ENCODE results near the gene OR2L2.

Gene OR2L2

DNA sequence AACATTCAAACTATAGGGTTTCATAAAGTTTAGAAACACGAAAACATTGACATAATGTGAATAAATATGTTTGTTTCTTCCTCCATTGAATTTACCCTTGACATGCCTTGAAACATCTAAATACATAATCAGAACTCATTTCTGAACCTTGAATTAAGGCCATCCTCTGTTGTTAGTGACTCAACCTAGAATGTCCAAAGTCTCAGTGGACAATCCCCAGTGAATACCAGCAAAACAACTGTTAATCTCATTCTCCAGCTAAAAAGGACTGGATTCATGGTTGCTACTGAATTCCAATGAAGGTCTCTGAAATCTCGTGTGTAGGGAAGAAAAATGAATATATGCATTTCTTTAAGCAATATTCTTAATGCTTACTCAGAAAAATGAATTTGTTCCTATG lies at the start of gene OR2L2:
Gene OR2L2 (plus strand): TSS at position 301 of the 400 bp plus-strand sequence. CDS start 8,198 bp downstream, outside the sequence.
- in situ Hi-C loops (cut with HindIII; ENCODE audit: low pct_unique_long_range_greater_than_20kb, low sequenced_read_pairs) = no loop called here
- no peak for TF ChIP-seq JUND (IDR thresholded peaks at IDR 0.05; ENCODE audit: low read depth)
- DNase-seq (ENCODE audit: low read depth in 1 of 2, low spot score in 1 of 2) = no peak

DNA sequence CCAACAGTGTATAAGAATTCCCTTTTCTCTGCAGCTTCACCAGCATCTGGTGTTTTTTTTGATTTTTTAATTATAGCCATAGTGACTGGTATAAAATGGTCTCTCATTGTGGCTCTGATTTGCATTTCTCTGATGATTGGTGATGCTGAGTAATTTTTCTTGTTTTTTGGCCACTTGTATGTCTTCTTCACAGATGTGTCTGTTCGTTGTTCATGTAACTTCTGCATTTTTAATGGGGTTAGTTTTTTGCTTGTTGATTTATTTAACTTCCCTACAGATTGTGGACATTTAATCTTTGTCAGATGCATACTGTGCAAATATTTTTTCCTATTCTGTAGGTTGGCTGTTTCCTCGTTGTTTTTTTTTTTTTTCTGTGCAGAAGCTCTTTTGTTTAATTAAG lies 36.9 kb upstream of the OR2L2 start:
- no peak for DNase-seq (ENCODE audit: low read depth in 1 of 2, low spot score in 1 of 2)
- TF ChIP-seq JUND (IDR thresholded peaks at IDR 0.05; ENCODE audit: low read depth) = no peak
- in situ Hi-C loops (cut with HindIII; ENCODE audit: low pct_unique_long_range_greater_than_20kb, low sequenced_read_pairs) = no loop called here

DNA sequence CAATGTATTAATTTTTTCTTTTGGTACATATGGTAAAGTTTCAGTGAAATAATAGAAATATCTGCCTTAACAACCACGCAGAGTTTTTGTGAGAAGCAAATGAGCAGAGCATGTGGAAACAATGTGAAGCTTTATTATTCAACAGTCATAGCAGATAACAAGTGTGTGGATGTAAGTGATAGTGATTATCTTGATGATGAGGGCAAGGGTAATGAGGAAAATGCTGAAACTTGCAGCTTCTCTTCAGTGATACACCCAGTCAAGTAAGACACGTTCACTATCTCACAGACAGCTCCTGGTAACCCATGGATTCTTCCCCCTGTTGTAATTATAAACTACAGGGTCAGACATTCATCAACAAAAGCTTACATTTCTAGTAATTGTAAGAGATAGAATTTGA lies 31.1 kb upstream of the OR2L2 start:
- no peak for DNase-seq (ENCODE audit: low read depth in 1 of 2, low spot score in 1 of 2)
- no peak for TF ChIP-seq JUND (IDR thresholded peaks at IDR 0.05; ENCODE audit: low read depth)
- in situ Hi-C loops (cut with HindIII; ENCODE audit: low pct_unique_long_range_greater_than_20kb, low sequenced_read_pairs) = no loop called here

- DNase-seq (ENCODE audit: low read depth in 1 of 2, low spot score in 1 of 2) = no peak
- TF ChIP-seq JUND (IDR thresholded peaks at IDR 0.05; ENCODE audit: low read depth) = no peak
- in situ Hi-C loops (cut with HindIII; ENCODE audit: low pct_unique_long_range_greater_than_20kb, low sequenced_read_pairs) = no loop called here
Observed at GRCh38 chr1:248000169-248000568, 29.7 kb upstream of the OR2L2 start.

GRCh38 chr1:248007778-248008177 lies 22.1 kb upstream of the OR2L2 start:
- no peak for DNase-seq (ENCODE audit: low read depth in 1 of 2, low spot score in 1 of 2)
- in situ Hi-C loops (cut with HindIII; ENCODE audit: low pct_unique_long_range_greater_than_20kb, low sequenced_read_pairs) = no loop called here
- TF ChIP-seq JUND (IDR thresholded peaks at IDR 0.05; ENCODE audit: low read depth) = no peak

DNA sequence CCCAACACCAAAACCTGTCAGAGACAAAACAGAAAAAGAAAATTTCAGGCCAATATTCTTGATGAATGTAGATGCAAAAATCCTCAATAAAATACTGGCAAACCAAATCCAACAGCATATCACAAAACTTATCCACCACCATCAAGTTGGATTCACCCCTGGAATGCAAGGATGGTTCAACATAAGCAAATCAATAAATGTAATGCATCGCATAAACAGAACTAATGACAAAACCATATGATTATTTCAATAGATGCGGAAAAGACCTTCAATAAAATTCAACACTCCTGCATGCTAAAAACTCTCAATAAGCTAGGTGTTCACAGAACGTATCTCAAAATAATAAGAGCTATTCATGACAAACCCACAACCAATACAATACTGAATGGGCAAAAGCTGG lies 20.2 kb upstream of the OR2L2 start:
- no peak for DNase-seq (ENCODE audit: low read depth in 1 of 2, low spot score in 1 of 2)
- TF ChIP-seq JUND (IDR thresholded peaks at IDR 0.05; ENCODE audit: low read depth) = no peak
- in situ Hi-C loops (cut with HindIII; ENCODE audit: low pct_unique_long_range_greater_than_20kb, low sequenced_read_pairs) = no loop called here

DNA sequence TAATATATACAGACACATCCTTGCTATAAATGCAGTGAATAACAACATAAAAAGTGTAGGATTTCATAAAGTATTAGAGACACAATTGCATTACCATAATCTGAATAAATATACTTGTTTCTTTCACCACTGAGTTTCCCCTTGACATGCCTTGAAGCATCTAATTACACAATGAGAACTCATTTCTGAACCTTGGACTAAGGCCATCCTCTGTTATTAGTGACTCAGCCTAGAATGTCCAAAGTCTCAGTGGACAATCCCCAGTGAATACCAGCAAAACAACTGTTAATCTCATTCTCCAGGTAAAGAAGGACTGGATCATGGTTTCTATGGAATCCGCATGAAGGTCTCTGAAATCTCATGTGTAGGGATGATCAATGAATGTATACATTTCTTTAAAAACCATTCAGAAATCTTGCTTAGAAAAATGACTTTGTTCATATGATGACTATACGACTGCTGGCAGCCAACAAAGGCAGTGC lies 16.6 kb upstream of the OR2L2 start, which contains the start of gene OR2L5:
Gene OR2L5 (plus strand): TSS at position 432 of the 482 bp plus-strand sequence. CDS start 8,288 bp downstream, outside the sequence.
- in situ Hi-C loops (cut with HindIII; ENCODE audit: low pct_unique_long_range_greater_than_20kb, low sequenced_read_pairs) = no loop called here
- TF ChIP-seq JUND (IDR thresholded peaks at IDR 0.05; ENCODE audit: low read depth) = no peak

GRCh38 chr1:248015803-248016202 lies 14.1 kb upstream of the OR2L2 start:
- in situ Hi-C loops (cut with HindIII; ENCODE audit: low pct_unique_long_range_greater_than_20kb, low sequenced_read_pairs) = no loop called here
- no peak for TF ChIP-seq JUND (IDR thresholded peaks at IDR 0.05; ENCODE audit: low read depth)
- DNase-seq (ENCODE audit: low read depth in 1 of 2, low spot score in 1 of 2) = no peak

More for the DNA sequence above, 16.6 kb upstream of the OR2L2 start, which contains the start of gene OR2L5:
- no peak for DNase-seq (ENCODE audit: low read depth in 1 of 2, low spot score in 1 of 2)

- in situ Hi-C loops (cut with HindIII; ENCODE audit: low pct_unique_long_range_greater_than_20kb, low sequenced_read_pairs) = no loop called here
- DNase-seq (ENCODE audit: low read depth in 1 of 2, low spot score in 1 of 2) = no peak
- TF ChIP-seq JUND (IDR thresholded peaks at IDR 0.05; ENCODE audit: low read depth) = no peak
Observed at GRCh38 chr1:248045209-248045608, 15.3 kb downstream of the OR2L2 start.

DNA sequence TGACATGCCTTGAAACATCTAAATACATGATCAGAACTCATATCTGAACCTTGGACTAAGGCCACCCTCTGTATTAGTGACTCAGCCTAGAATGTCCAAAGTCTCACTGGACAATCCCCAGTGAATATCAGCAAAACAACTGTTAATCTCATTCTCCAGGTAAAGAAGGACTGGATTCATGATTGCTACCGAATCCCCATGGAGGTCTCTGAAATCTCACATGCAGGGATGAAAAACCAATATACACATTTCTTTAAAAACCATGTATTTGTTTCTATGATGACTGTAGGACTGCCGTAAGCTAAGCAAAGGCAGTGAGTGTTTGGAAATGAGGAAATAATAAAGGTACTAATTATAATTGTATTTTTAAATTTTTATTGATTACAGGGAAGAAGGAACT lies 16.7 kb downstream of the OR2L2 start, which contains the start of gene OR2L3:
Gene OR2L3 (plus strand): TSS at position 301 of the 400 bp plus-strand sequence. CDS start 13,846 bp downstream, outside the sequence.
- no peak for DNase-seq (ENCODE audit: low read depth in 1 of 2, low spot score in 1 of 2)
- TF ChIP-seq JUND (IDR thresholded peaks at IDR 0.05; ENCODE audit: low read depth) = no peak
- in situ Hi-C loops (cut with HindIII; ENCODE audit: low pct_unique_long_range_greater_than_20kb, low sequenced_read_pairs) = no loop called here

DNA sequence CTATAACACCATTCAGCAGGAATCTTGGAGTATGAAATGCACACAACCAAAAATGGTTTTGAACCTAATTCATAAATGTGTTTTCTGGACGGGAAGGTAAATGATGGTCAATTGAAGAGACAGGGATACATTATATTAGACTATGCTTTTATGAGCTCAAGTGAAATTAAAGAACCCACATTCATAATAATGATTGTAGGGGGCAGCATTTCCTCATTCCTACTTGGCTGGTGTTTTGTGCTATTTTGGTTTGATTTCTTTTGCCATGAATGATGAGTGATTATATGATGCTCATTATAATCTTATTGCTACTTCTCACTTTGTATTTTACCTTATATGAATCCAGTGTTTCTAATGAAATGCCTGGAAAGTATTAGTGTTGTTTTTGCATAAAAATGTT lies 17.1 kb downstream of the OR2L2 start:
- no peak for DNase-seq (ENCODE audit: low read depth in 1 of 2, low spot score in 1 of 2)

DNA sequence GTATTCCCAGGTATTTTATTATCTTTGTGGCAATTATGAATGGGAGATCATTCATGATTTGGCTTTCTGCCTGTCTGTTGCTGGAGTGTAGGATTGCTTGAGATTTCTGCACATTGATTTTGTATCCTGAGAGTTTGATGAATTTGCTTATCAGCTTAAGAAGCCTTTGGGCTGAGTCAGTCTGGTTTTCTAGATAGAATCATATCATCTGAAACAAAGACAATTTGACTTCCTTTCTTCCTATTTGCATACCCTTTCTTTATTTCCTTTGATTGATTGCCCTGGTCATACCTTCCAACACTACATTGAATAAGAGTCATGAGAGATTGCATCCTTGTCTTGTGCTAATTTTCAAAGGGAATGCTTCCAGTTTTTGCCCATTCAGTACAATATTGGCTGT lies 24.8 kb downstream of the OR2L2 start:
- DNase-seq (ENCODE audit: low read depth in 1 of 2, low spot score in 1 of 2) = no peak
- no peak for TF ChIP-seq JUND (IDR thresholded peaks at IDR 0.05; ENCODE audit: low read depth)
- in situ Hi-C loops (cut with HindIII; ENCODE audit: low pct_unique_long_range_greater_than_20kb, low sequenced_read_pairs) = no loop called here

More for the DNA sequence above, 17.1 kb downstream of the OR2L2 start:
- in situ Hi-C loops (cut with HindIII; ENCODE audit: low pct_unique_long_range_greater_than_20kb, low sequenced_read_pairs) = no loop called here
- TF ChIP-seq JUND (IDR thresholded peaks at IDR 0.05; ENCODE audit: low read depth) = no peak

DNA sequence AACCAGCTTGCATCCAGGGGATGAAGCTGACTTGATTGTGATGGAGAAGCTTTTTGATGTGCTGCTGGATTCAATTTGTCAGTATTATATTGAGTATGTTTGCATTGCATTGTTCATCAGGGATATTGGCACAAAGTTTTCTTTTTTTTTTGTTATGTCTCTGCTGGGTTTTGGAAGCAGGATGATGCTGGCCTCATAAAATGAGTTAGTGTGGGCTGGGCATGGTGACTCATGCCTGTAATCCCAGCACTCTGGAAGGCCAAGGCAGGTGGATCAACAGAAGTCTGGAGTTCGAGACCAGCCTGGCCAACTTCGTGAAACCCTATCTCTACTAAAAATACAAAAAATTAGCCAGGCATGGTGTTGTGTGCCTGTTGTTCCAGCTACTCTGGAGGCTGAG lies 25.4 kb downstream of the OR2L2 start:
- in situ Hi-C loops (cut with HindIII; ENCODE audit: low pct_unique_long_range_greater_than_20kb, low sequenced_read_pairs) = no loop called here
- DNase-seq (ENCODE audit: low read depth in 1 of 2, low spot score in 1 of 2) = no peak
- no peak for TF ChIP-seq JUND (IDR thresholded peaks at IDR 0.05; ENCODE audit: low read depth)

DNA sequence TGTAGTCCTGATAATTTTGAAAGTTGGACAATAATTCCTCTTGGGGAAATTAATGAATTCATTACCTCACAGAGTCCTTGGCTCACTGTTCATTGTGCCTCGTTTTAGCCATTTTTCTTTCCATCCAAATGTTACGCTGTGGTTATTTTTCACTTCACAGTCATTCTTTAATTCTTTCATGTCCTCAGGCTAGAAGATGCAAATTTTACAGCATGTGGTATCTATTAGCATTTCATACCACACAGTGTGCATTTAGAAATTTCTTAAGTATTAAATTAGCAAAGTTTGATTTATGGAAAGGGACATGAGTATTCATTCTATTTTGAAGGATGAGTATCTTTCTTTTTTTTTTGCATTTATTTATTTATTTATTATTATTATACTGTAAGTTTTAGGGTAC lies 35.2 kb downstream of the OR2L2 start:
- in situ Hi-C loops (cut with HindIII; ENCODE audit: low pct_unique_long_range_greater_than_20kb, low sequenced_read_pairs) = no loop called here
- no peak for TF ChIP-seq JUND (IDR thresholded peaks at IDR 0.05; ENCODE audit: low read depth)
- no peak for DNase-seq (ENCODE audit: low read depth in 1 of 2, low spot score in 1 of 2)
